HG02981 (cell line): ENCODE measurements around the gene KDM4F.
"Not testable (repeated sequence)": the region's sequence is repeated elsewhere in the genome, so short reads cannot be mapped to it uniquely, and the experiment has no call there.

Experiments used
- ATAC-seq: cut with Tn5 transposase; IDR thresholded peaks from one replicate; pipeline ENCODE4 v1.9.1; 2021; ENCODE audit warnings: mild to moderate bottlenecking, moderate library complexity; ENCODE audit not compliant: unreplicated experiment

KDM4F gene

DNA sequence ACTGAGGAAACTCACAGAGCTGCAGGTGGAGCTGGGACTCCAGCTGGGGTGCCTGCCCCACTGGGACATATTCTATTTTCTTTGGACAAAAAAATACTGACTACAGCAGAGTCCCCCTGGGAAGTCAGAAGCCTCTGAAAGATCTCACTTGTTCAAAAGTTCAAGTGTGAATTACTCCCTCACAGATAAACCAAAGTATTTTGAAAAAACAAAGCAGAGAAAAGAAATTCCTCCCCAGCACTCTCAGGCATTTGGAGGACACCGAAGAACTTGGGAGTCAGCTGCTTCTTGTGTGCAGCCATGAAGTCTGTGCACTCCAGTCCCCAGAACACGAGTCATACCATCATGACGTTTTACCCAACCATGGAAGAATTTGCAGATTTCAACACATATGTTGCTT lies at the start of gene KDM4F:
KDM4F (plus strand) TSS at position 301 of the 400 bp plus-strand sequence.
- ATAC-seq = not testable (repeated sequence)

DNA sequence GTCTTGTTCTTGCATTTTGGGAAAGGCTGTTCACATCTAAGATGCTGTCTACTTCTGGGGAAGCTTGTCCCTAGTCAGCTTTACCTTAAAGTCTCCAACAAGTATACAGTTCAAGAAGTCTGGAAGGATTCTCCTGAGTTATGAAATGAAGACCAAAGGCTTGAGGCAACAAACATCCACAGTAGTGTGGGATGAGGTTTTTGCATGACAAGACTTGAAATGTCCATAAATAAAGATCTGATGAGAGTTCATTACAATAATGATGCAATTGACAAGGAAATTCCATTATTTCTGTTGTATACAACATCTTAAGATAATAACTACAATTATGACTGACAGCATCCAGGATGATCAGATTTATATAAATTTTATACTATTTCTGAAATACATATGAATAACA lies 45.5 kb upstream of the KDM4F start:
- no peak for ATAC-seq

DNA sequence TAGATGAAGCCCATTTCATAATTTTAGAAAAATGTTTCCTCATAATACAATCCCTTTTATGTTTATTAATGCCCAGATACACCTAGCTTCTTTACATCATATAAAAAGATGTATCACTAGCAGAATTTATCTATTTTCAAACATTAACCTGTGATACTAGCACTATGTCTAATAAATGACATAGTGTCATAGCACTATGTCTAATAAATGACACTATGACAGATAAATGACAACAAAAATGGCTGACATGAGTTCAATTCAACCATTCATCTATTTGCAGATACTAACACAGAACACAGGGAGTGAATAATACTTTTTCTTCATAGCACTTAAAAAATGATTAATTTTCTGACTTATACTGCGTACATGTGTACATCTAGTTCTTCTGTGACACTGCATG lies 43.6 kb upstream of the KDM4F start:
- ATAC-seq = no peak

DNA sequence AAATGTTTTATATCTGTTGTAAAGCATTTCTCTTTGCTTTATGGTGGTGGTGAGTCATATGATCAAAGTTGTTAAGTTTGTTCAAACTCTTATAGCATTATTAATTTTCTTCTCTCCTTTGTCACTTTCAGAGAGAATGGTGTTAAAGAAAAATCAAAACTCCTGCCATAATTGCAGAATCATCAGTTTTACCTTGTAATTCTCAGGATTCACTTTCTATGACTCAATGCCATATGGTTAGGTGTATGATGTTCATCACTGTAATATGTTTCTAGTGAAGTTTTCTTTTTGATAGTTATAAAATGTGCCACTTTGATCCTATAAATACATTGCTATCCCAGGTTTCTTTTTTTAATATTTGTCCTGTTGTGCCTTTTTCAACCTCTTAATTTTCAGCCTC lies 37.8 kb upstream of the KDM4F start:
- no peak for ATAC-seq

DNA sequence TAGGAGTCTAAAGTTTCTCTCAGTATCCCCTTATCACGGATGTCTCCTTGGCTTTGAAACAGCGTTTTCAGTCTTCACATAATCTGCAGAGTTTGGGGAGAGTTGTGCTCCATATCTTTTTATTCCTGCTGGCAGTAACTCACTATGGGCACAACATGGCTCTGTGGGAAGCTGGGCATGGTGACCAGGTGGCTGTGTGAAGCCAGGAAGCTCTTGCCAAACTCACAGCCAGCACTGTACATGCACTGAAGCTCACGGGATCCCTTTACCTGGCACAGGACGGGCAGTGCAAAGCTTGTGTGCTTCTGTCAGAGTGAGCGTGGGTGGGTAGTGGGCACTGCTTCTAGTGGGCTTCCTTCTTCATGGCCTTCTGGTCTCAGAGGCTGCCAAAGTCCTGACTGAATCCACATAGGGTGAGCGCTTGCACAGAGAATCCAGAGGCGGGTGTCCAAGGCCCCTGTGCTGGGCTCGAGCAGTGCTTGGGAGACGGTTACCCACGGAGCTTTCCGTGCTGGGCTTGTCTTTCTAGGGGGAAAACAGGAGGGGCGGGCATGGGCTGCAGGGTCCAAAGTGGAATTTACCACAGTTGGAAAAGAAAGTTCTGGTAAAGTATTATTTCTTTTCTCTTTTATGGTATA lies 34.9 kb upstream of the KDM4F start:
- ATAC-seq = no peak

DNA sequence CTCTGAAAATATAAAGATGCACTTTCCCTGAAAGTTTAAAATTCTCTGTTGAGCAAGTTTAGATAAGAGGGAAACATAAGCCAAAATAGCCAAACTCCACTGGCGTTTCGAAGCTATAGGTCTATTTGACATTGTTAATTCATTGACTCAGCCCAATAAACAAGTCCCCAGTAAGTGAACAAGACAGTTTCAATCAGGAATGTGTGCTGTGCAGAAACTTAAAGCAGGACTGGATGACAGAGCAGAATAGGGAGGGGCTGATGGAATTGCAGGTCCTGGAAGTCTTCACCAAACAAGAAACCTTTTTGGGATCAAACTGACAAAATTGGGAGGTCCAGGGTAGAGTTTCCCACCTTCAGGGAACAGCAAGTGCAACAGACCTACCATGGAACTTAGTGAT lies 33.1 kb upstream of the KDM4F start:
- no peak for ATAC-seq

DNA sequence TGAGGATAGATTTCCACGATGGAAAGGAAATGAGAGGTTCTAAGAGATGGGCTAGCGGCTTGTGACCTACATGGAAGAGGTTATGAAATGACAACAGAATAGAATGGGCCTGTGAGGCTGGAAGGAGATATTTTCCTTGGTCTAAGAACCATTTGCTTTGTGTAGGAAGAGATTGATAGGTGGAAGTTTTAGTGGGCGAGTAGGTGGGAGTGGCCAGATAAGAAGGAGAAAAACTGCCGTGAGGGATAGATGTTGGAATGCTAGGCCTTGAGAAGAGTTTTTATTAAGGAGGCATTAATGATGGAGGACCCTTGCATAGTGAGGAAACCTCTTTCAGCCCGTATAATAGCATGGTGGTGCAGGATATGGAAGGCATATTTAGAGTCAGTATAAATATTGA lies 27.8 kb upstream of the KDM4F start:
- ATAC-seq = not testable (repeated sequence)

DNA sequence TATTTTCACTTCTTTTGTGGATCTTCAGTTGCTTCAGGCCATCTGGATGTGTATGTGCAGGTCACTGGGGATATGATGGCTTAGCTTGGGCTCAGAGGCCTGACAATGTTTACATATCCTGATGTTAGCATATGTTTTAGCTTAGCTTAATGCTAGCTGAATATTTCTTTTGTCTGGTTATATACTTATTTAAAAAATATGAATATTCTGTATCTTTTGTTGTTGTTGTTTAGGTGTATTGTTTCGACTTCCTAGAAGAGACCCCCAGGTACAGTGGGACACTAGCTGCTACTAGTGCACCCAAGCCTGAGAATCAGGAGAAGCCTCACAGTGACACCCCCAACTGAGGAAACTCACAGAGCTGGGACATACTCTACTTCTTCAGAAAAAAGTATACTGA lies 24.3 kb upstream of the KDM4F start, which contains the start of gene KDM4E:
KDM4E (plus strand) TSS at position 301 of the 400 bp plus-strand sequence. CDS start 300 bp downstream, outside the sequence.
- no peak for ATAC-seq

DNA sequence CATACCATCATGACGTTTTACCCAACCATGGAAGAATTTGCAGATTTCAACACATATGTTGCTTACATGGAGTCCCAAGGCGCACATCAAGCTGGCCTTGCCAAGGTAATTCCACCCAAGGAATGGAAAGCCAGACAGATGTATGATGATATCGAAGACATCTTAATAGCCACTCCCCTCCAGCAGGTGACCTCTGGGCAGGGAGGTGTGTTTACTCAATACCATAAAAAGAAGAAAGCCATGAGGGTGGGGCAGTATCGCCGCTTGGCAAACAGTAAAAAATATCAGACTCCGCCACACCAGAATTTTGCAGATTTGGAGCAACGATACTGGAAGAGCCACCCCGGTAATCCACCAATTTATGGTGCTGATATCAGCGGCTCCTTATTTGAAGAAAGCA lies 23.6 kb upstream of the KDM4F start:
- not testable (repeated sequence) for ATAC-seq

DNA sequence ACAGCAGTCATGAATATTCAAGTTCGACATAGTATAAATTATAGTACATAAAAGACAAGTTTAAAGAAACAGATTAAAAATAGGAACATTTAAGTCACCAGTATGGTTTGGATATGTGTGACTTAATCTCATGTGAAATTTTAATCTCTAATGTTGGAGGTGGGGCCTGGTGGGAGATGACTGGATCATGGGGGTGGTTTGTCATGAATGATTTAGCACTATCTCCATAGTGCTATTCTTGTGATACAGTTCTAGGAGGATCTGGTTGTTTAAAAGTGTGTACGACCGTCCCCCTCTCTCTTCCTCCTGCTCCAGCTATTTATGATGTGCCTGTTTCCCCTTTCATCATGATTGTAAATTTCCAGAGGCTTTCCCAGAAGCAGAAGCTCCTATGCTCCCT lies 20.9 kb upstream of the KDM4F start:
- no peak for ATAC-seq

DNA sequence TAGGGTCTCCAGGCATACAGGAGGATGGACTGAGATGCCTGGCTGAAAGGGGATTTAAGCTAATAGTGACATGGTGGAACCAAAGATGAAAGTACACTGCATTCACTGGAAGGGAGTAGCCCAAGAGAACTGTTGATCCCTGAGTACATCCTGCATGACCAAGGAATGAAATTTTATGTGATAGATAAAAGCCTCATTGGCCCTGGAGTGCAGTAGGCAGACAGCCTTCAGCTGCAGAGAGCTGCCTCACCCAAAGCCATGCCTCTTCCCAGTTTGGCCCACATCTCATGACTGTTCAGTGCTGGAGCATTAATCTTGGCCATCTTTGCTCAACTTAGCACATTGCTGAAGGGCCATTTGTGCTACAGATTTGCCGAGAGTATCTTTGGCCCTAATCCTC lies 16.2 kb upstream of the KDM4F start:
- no peak for ATAC-seq

DNA sequence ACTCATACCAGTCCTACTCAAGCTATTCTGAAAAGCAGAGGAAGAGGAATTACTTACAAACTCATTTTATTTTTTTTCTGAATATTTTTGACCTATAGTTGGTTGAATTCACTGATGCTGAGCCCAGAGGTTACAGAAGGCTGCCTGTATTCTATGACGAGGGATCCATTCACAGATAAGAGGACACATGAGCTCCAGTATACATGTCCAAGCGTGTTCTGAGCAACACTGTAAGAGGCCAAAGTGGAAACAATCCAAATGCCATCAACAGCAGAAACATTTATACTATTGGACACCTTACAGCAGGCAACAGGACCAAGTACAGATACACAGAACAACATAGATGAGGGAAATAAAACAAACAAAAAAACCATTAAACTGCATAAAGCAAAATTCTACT lies 13.9 kb upstream of the KDM4F start:
- ATAC-seq = no peak

DNA sequence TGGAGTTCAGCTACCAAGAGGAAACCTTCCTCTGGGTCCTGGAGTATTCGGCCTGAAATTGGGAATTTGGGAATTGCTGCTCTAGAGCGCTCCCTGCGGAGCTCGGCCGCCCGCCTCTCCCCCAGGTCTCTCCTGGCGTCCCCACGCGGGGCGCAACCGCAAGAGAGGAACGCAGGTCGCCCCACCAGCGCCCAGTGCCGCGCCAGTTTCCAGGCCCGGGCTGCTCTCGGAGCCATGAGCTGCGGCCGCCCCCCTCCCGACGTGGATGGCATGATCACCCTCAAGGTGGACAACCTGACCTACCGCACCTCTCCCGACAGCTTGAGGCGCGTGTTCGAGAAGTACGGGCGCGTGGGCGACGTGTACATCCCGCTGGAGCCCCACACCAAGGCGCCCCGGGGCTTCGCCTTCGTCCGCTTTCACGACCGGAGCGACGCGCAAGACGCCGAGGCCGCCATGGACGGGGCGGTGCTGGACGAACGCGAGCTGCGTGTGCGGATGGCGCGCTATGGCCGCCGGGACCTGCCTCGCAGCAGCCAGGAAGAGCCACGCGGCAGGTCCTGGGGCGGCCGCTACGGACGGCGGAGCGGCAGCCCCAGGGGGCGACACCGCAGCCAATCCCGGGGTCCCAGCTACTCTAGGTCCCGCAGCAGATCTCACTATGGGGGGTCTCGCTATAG lies 11.7 kb upstream of the KDM4F start:
- not testable (repeated sequence) for ATAC-seq

DNA sequence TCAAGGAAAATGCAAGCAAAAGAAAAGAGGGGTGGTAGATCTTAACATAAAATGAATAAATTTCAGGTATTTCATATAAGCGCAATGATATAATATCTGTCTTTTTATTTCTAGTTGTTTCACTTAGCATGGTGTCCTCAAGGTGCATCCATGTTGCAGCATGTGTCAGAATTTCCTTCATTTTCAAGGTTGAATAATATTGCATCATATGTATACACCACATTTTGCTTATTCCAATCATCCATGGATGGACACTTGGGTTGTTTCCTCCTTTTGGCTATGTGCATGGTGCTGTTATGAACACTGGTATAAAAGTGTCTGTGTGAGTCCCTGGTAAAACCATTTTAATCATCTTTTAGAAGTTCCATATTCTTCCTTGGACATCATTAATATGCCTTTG lies 7.0 kb upstream of the KDM4F start:
- no peak for ATAC-seq

DNA sequence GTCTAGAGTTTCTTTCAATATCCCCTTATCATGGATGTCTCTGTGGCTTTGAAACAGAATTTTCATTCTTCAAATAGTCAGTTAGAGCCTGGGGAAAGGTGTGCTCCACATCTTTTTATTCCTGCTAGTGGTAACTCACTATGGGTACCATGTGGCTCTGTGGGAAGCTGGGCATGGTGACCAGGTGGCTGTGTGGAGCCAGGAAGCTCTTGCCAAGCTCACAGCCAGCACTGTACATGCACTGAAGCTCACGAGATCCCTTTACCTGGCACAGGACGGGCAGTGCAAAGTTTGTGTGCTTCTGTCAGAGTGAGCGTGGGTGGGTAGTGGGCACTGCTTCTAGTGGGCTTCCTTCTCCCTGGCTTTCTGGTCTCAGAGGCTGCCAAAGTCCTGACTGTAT lies 6.3 kb upstream of the KDM4F start:
- no peak for ATAC-seq

DNA sequence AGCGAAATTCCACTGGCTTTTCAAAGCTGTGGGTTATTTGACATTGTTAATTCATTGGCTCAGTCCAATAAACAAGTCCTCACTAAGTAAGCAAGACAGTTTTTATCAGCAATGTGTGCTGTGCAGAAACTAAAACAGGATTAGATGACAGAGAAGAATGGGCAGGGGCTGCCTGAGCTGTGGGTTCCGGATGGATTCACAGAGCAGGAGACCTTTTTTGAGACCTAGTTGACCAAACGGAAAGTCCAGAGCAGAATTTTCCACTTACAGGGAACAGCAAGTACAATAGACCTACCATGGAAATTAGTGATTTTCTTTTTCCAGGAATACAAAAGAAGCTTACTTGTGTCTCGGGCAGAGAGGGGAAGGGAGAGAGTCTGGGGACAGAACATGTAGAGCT lies 5.2 kb upstream of the KDM4F start:
- ATAC-seq = no peak

DNA sequence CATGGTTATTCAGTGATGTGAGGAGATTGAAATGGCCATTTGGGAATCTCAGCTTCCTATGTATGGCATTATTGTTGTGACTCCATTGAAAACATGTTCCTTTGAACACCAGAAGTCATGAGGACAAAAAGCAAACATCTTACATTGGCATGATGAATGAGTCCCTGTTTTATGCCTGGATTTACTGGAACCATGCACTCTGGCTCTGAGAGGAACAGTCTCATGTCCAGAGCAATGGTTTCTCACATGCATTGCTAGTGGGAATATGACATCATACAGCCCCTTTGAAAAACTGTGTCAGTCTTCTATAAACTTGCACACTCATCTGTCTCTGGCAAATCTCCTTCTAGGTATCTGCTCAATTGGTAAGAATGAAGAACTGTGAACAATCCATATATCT lies 3.4 kb upstream of the KDM4F start:
- ATAC-seq = no peak

DNA sequence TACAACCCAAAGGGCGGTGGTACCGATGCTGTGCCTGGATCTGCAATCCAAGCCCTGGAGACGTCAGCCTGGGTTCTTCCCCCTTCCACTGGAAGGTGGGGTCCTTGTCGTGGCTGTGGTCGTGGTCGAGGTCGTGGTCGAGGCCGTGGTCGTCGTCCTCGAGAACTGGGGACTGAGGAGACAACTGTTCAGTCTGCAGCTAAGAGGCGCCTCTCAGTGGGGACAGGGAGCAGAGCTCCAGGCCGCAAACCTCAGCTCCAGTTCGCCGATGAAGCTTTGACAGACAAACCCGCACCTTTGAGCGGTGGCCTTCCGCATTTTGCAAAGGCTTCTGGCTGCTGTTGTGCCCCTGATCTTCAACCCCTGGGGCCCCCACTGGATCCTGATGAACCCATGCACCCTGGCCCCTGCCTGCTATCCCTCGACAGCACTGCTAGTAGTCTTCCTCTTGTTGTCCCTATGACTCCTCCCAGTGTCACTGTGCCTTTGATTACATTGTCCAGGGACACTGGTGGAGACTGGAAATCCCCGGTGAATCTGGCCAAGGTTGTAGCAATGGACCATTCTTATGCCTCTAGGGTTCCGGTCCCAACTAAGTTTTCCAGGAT lies 1.5 kb downstream of the KDM4F start:
- no peak for ATAC-seq

DNA sequence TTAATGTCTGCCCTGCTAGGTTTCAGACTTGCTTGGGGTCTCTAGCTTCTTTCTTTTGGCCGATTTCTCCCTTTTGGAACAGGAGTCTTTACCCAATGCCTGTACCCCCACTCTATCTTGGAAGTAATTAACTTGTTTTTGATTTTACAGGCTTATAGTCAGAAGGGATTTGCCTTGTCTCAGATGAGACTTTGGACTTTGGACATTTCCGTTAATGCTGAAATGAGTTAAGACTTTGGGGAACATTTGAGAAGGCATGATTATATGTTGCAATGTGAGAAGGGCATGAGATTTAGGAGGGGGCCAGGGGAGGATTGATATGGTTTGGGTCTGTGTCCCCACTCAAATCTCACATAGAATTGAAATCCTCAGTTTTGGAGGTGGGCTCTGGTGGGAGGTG lies 5.1 kb downstream of the KDM4F start:
- no peak for ATAC-seq

DNA sequence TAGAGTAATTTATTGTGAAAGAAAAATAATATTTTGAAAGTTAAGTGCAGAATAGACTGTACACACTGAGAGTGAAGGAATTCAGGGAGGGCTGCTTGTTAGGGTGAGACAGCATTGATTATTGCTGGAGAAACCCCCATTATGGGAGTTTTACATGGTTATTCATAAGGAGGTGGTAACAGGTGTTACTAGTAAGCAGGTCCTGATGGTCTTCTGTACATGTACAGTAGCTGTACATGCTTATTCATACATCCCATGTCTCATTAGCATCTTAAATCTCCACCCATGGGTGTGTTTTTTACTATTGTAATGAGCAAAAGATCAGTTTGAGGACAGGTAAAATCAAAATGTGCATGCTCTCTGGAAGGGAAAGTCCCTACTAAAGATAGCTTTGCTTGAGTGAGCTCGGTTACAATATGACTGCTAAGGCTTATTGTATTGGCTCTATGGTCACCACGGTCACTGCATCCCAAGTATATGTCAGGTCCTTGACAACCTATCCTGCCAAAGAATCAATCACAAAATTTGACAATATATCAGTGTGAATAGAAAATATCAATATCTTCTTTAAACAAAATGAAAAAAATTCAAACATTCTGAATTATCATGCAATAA lies 6.2 kb downstream of the KDM4F start:
- peak; percentile 96 for ATAC-seq

DNA sequence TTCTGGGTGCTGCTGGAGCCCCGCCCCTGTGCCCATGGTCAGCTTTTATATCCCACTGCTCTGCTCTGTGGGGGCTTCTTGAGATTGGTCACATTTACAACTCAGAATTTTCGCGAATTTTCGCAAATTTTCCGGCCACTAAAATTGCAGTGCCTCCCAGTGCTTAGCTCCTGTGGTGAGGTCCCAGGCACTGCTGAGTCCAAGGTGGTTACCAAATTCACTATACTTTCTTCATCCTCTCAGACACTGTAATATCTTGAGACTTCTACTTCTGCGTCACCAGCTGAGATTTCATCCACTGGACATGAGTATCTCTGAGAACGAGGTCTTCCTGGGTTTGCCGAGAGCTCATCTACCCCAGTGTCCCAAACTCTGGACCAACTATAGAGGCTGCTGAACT lies 8.7 kb downstream of the KDM4F start:
- ATAC-seq = no peak

DNA sequence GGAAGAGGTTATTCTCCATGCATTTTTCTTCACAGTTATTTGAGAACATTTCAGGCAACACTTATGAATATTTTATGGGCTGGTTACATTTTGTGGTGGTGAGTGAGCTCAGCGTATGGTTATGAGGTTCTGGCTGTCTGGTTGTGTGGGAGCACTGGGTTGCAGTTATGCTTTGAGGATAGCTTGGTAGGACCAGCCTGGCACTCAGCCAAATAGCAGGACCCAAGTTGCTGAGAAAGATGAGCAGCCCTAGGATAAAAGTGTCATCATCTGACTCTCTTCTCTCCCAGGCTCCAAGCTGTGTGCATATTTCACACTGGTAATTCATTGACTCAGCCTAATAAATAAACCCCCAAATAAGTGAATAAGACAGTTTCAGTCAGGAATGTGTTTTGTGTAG lies 9.4 kb downstream of the KDM4F start:
- no peak for ATAC-seq
